Glutamatergic neuron (in vitro differentiated cells): ENCODE data around the gene ADAM11. TPM values are rescaled to one million over a fixed set of nuclear protein-coding genes. Genes with fewer than 3 reads are reported as not detected.

ENCODE experiments used
- DNase-seq: peaks from one replicate; pipeline ENCODE4 v3.0.0; 2022
- H3K27ac Mint-ChIP-seq: one replicate; pipeline ENCODE4 v1.8.0; 2020; ENCODE audit warnings: mild to moderate bottlenecking, mixed read lengths, inconsistent platforms; ENCODE audit not compliant: unreplicated experiment
- H3K27me3 Mint-ChIP-seq: one replicate; pipeline ENCODE4 v1.8.0; 2020; ENCODE audit warnings: mild to moderate bottlenecking, moderate library complexity, mixed read lengths, inconsistent platforms; ENCODE audit not compliant: unreplicated experiment
- H3K36me3 Mint-ChIP-seq: one replicate; pipeline ENCODE4 v1.8.0; 2020; ENCODE audit warnings: mild to moderate bottlenecking, mixed read lengths, inconsistent platforms; ENCODE audit not compliant: unreplicated experiment
- H3K4me1 Mint-ChIP-seq: one replicate; pipeline ENCODE4 v1.8.0; 2020; ENCODE audit warnings: mild to moderate bottlenecking, low read depth, mixed read lengths, inconsistent platforms; ENCODE audit not compliant: unreplicated experiment
- H3K4me3 Mint-ChIP-seq: one replicate; pipeline ENCODE4 v1.8.0; 2020; ENCODE audit warnings: mild to moderate bottlenecking, mixed read lengths, inconsistent platforms; ENCODE audit not compliant: unreplicated experiment
- H3K9me3 Mint-ChIP-seq: one replicate; pipeline ENCODE4 v1.8.0; 2020; ENCODE audit warnings: mild to moderate bottlenecking, moderate library complexity, mixed read lengths, inconsistent platforms; ENCODE audit not compliant: unreplicated experiment
- CTCF ChIP-seq: fragments of 200-600 bp; sonication (generic); IDR thresholded peaks from one replicate; pipeline ENCODE4 v1.5.0; 2021; ENCODE audit not compliant: partially characterized antibody, unreplicated experiment
- total RNA-seq: library from RNA; stranded (reverse); fragmentation: NEBNext Ultra II Directional; extraction: Animal tissue kit (Norgen Biotek cat#: 25700); gene quantifications from one replicate; pipeline ENCODE4 v1.2.1, GENCODE V29; 2021; ENCODE audit not compliant: unreplicated experiment

Gene ADAM11
- total RNA-seq, 1 donor from 2014 or later = 396 TPM

- peaks cover 9% of the 10 kb centered on the region for H3K4me1 Mint-ChIP-seq
- no peak for TF ChIP-seq CTCF
- no peaks in the 10 kb centered on the region for H3K36me3 Mint-ChIP-seq
- peaks cover 25% of the 10 kb centered on the region for H3K27me3 Mint-ChIP-seq
- no peak for DNase-seq
- H3K27ac Mint-ChIP-seq = no peak overlapping the region
- H3K9me3 Mint-ChIP-seq = peaks cover 15% of the 10 kb centered on the region
- no peak overlapping the region for H3K4me3 Mint-ChIP-seq
Observed at GRCh38 chr17:44786551-44787081, 27.8 kb downstream of the ADAM11 start.

- DNase-seq = no peak
- no peak overlapping the region for H3K4me3 Mint-ChIP-seq
- peaks cover 17% of the 10 kb centered on the region for H3K27me3 Mint-ChIP-seq
- H3K27ac Mint-ChIP-seq = peak overlapping the region; percentile 22
- H3K36me3 Mint-ChIP-seq = no peaks in the 10 kb centered on the region
- TF ChIP-seq CTCF = no peak
- H3K4me1 Mint-ChIP-seq = peaks cover 1% of the 10 kb centered on the region
- H3K9me3 Mint-ChIP-seq = peaks cover 8% of the 10 kb centered on the region
Observed at GRCh38 chr17:44787271-44787940, 28.6 kb downstream of the ADAM11 start.

GRCh38 chr17:44788139-44788538 lies 29.4 kb downstream of the ADAM11 start:
- Mint-ChIP-seq H3K27ac (no peak overlapping the region), H3K4me3 (no peak overlapping the region), H3K36me3 (no peaks in the 10 kb centered on the region), H3K4me1 (peaks cover 2% of the 10 kb centered on the region), H3K27me3 (peaks cover 12% of the 10 kb centered on the region), H3K9me3 (peaks cover 3% of the 10 kb centered on the region)
- no peak for TF ChIP-seq CTCF
- no peak for DNase-seq

GRCh38 chr17:44792276-44792675 lies 33.5 kb downstream of the ADAM11 start:
- no peak for DNase-seq
- H3K4me3 Mint-ChIP-seq = no peak overlapping the region
- H3K27ac Mint-ChIP-seq = no peak overlapping the region
- TF ChIP-seq CTCF = no peak
- H3K4me1 Mint-ChIP-seq = peaks cover 26% of the 10 kb centered on the region
- peaks cover 4% of the 10 kb centered on the region for H3K9me3 Mint-ChIP-seq
- no peaks in the 10 kb centered on the region for H3K36me3 Mint-ChIP-seq
- H3K27me3 Mint-ChIP-seq = peaks cover 11% of the 10 kb centered on the region
